Eye (tissue), 1 donor: ENCODE data around the gene CLDN4.
"Not testable (repeated sequence)": the region's sequence is repeated elsewhere in the genome, so short reads cannot be mapped to it uniquely, and the experiment has no call there.

Experiments used
- DNase-seq: peaks from one replicate; pipeline ENCODE4 v3.0.0-alpha.2; 2015

Gene CLDN4

GRCh38 chr7:73823873-73824592 is 6.8 kb upstream of the CLDN4 start:
- no peak for DNase-seq

GRCh38 chr7:73824986-73825385 is 5.8 kb upstream of the CLDN4 start:
- no peak for DNase-seq

GRCh38 chr7:73827567-73828106 is 3.2 kb upstream of the CLDN4 start:
- peak; percentile 42 for DNase-seq

GRCh38 chr7:73828107-73828803 is 2.5 kb upstream of the CLDN4 start:
- DNase-seq: peak; percentile 40

GRCh38 chr7:73828972-73829371 is 1.8 kb upstream of the CLDN4 start:
- no peak for DNase-seq

DNA sequence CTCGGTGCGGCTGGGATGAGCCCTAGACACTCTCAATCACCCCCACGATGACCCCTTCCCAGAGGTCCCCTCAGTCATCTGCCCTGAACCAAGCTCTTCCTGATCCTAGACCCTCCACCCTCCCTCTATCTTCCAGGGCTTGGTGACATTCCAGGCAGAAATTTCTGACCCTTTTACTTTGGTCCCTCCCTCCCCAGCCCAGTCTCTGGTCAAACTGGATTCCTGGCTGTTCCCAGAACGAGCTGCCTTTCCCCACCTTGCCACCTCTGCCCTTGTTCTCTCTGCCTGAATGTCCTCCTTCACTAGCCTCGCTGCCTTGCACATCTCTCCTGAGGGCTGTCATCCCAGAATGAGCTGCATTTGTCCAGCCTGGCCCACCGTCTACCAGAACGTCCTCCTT is 1.3 kb upstream of the CLDN4 start:
- no peak for DNase-seq

DNA sequence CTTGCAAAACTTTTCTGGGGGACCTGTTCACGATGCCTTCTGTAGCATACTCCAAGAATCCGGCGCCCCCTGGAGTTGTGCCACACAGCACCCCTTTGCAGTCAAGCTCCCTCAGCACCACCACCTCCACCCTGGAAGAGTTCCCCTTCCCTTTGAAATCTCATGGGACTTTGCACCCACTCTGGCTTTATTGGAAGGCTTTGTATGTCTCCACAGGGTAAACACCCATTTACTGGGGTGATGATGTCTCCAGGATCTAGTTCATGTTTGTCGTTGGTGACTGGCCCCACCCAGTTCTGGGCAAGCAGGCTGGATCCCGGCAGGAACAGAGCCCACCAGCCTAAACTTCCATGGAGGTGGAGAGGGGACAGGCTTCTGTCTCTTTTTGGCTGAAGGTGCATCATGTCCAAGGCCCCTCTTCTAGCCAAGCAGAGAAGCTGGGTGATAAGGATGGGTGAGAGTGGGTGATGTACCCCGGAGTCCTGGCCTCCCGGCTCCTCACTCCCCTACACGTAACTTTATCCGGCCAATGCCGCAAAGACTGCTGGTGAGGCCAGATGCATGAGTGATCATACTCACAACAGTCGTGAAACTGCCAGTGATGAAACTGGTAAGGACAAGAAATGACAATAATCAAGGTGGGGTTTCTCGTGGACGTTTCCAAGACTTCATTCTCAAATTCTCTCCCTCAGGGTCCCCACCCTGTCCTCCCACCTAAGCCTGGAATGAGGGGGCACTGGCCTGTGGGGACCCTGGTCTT is 695 bp upstream of the CLDN4 start:
- DNase-seq: no peak

DNA sequence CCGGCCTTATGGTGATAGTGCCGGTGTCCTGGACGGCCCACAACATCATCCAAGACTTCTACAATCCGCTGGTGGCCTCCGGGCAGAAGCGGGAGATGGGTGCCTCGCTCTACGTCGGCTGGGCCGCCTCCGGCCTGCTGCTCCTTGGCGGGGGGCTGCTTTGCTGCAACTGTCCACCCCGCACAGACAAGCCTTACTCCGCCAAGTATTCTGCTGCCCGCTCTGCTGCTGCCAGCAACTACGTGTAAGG is 713 bp downstream of the CLDN4 start:
- no peak for DNase-seq

GRCh38 chr7:73831834-73832651 is 1.2 kb downstream of the CLDN4 start:
- DNase-seq: peak; percentile 51

DNA sequence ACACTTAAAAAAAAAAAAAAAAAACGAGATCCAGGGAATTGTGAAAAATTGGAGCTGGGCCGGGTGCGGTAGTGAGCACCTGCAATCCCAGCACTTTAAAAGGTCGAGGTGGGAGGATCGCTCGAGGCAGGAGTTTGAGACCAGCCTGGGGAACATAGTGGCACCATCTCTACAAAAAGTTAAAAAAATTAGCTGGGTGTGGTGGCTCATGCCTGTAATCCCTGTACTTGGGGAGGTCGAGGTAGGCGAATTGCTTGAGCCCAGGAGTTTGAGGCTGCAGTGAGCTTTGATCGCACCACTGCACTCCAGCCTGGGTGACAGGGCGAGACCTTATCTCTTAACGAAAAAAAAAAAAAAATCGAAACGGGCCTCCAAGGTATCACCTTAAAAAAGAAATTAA is 2.0 kb downstream of the CLDN4 start:
- DNase-seq: no peak

- DNase-seq: no peak
Observed at GRCh38 chr7:73833251-73833919, 2.6 kb downstream of the CLDN4 start.

GRCh38 chr7:73834626-73835191 is 3.9 kb downstream of the CLDN4 start:
- DNase-seq: no peak

DNA sequence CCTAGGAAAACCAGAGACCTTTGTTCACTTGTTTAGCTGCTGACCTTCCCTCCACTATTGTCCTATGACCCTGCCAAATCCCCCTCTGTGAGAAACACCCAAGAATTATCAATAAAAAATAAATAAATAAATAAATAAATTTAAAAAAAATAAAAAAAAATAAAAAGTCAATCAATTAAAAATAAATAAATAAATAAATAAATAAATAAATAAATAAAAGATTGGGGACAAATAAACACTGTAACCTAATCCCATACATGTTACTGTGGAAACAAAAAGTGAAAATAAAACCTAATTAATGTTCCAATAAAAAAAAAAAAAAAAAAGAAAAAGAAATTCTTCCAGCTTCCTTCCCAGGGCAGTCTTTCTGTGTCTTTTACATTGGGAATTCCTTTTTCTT is 6.4 kb downstream of the CLDN4 start:
- not testable (repeated sequence) for DNase-seq

GRCh38 chr7:73838642-73839041 is 7.8 kb downstream of the CLDN4 start:
- no peak for DNase-seq

GRCh38 chr7:73839290-73839689 is 8.5 kb downstream of the CLDN4 start:
- DNase-seq: no peak

DNA sequence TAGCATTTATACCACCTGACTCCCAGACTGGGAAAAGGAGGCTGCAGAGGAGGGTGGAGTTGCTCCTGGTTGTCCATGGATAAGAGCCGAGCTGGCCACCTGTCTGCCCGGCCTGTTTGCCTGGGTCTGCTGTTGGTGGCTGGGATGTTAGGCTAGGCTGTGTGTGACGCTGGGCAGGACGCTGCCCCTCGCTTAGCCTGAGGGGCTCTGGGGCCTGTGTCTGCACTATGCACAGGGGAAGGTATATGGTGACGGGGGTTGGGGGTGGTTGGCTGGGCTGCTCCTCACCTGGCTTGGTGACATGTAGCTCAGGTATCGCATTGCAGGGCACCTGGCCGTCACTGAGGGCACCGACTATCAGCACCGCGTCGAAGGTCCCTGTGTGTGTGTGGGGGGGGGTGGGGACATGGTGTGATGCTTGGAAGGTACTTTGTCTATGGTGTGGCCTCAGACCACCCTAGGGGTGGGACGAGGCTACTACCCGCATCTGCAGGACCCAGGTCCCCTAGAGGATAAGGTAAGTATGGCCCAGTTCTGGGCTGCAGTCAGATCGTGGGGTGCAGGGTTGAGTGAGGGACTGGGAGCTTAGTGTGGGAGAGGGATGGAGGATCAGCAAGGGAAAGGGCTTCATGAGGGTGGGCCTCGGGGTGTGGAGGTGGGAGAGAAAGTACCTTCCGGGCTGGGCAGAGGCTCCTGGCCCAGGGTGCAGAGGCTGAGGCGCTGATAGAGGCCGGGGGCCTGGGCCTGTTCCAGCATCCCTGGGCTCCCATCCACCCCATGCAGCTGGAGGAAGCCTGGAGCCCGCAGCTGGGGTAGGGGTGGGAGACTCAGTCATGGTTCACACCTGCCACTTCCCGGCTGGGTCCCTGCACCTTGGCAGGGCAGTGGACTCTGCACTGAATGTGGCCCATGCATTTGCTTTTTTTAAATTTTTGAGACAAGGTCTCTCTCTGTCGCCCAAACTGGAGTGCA is 9.2 kb downstream of the CLDN4 start:
- DNase-seq: no peak

- no peak for DNase-seq
Observed at GRCh38 chr7:73840715-73841379, 10.1 kb downstream of the CLDN4 start.

DNA sequence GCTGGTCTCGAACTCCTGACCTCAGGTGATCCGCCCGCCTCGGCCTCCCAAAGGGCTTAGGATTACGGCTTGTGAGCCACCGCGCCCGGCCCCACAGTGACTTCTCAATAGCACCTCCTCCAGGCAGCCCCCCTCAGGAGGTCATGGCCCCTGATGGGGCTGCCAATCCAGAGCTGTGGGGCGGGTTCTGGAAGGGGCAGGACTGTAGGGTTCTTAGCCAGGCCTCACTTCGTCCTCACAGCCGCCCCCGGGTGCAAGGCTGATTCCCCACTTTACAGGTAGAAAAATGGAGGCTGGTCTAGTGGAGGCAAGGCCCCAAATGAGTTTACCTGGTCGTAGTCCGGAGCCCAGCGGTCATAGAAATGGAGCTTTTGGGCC is 10.9 kb downstream of the CLDN4 start:
- DNase-seq: no peak

GRCh38 chr7:73842067-73842976 is 11.5 kb downstream of the CLDN4 start, which contains the start of gene METTL27:
TSS of gene METTL27 (minus strand) at chr7:73842516. CDS start at chr7:73842140, 376 bp downstream.
- DNase-seq: peak; percentile 97
